Gastroesophageal sphincter (tissue), 4 donors: ENCODE data around the gene LARGE1. TPM values are rescaled to one million over a fixed set of nuclear protein-coding genes. Genes with fewer than 3 reads are reported as not detected.

ENCODE experiments used
- ATAC-seq: fragments of 150-250 bp; one replicate; pipeline ENCODE4 v1.9.1; 2016; ENCODE audit warnings: mild to moderate bottlenecking, moderate library complexity
- H3K27ac ChIP-seq, 4 donors: fragments of 200-600 bp; sonication (generic) in 3 of 4; 1 replicate in 3 of 4; 2 replicates in 1 of 4; pipeline ENCODE4 v1.5.1; 2016 to 2019
- H3K27me3 ChIP-seq: fragments of 200-600 bp; sonication (generic); one replicate; pipeline ENCODE4 v1.5.1; 2019
- H3K36me3 ChIP-seq, 2 donors: fragments of 200-600 bp; sonication (generic); one replicate each; pipeline ENCODE4 v1.5.1; 2019; ENCODE audit warnings: control low read depth in 1 of 2
- H3K4me1 ChIP-seq, 3 donors: fragments of 200-600 bp; sonication (generic); 1 replicate in 2 of 3; 2 replicates in 1 of 3; pipeline ENCODE4 v1.5.1; 2016 to 2019; ENCODE audit warnings: control low read depth in 2 of 3
- H3K4me3 ChIP-seq, 2 donors: fragments of 200-600 bp; sonication (generic); one replicate each; pipeline ENCODE4 v1.5.1; 2019; ENCODE audit warnings: mild to moderate bottlenecking in 1 of 2, moderate library complexity in 1 of 2
- H3K9me3 ChIP-seq, 3 donors: fragments of 200-600 bp; sonication (generic); one replicate each; pipeline ENCODE4 v1.5.1; 2017 to 2019; ENCODE audit warnings: control low read depth in 2 of 3
- EP300 ChIP-seq: sonication (generic); formaldehyde crosslinking; IDR thresholded peaks from one replicate; pipeline ENCODE4 v1.6.1; 2017; ENCODE audit warnings: antibody characterized with exemption, mild to moderate bottlenecking
- POLR2A ChIP-seq, 2 donors: fragments of 450-650 bp; IDR thresholded peaks; one replicate each; pipeline ENCODE4 v1.6.1; 2017; ENCODE audit warnings: antibody characterized with exemption in 2 of 2, mild to moderate bottlenecking in 2 of 2, moderate library complexity in 1 of 2
- POLR2AphosphoS5 ChIP-seq: sonication (generic); formaldehyde crosslinking; IDR thresholded peaks from one replicate; pipeline ENCODE4 v1.6.1; 2017; ENCODE audit warnings: antibody characterized with exemption
- WGBS, 2 donors: methylation state at CpG; one replicate each; pipeline ENCODE4 v1.1.5; 2018; ENCODE audit warnings: low coverage in 1 of 2; 5-methylcytosine and 5-hydroxymethylcytosine counted together
- total RNA-seq, 4 donors: library from RNA; depleted of rRNA; stranded (reverse); fragments of >200 nt; gene quantifications; one replicate each; pipeline ENCODE4 v1.1.0, GENCODE V29; 2016
- TF ChIP-seq, protein P1 (sequence below), 4 experiments: fragments of 200-600 bp in 2 of 4; fragments of 450-650 bp in 2 of 4; sonication (generic) in 1 of 4; IDR thresholded peaks; one replicate each; pipeline ENCODE4 v1.5.1; 2017 to 2019; ENCODE audit warnings: antibody characterized with exemption in 4 of 4, mild to moderate bottlenecking in 2 of 4, moderate library complexity in 2 of 4

The LARGE1 gene
- total RNA-seq, 4 donors from 2014 or later = 23.0 to 67.8 (median 48.0) TPM

DNA sequence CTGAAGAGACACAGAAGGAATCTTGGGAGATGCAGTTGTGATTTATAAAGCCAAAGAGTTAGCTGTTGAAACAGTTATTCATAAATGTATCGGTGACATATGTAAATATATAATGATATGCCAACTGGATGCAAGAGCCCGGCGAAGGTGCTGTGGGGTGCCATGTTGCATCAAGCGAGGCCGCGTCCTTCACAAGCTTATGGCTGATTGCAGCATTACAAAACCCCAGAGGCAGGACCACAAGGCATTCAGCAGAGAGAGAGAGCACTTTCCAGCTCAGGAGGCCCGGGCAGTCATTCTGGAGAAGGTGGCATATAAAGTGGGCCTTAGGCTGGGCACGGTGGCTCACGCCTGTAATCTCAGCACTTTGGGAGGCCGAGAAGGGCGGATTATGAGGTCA lies 65.6 kb downstream of the LARGE1 start:
- 63 to 86% methylated on average over 3 to 7 of the region's 11 CpGs for WGBS, 2 donors
- H3K4me3 ChIP-seq = no peak overlapping the region
- TF ChIP-seq EP300 (no peak), POLR2AphosphoS5 (no peak), POLR2A (IDR thresholded peaks at IDR 0.05) (no peak)
- TF ChIP-seq, protein P1, sequence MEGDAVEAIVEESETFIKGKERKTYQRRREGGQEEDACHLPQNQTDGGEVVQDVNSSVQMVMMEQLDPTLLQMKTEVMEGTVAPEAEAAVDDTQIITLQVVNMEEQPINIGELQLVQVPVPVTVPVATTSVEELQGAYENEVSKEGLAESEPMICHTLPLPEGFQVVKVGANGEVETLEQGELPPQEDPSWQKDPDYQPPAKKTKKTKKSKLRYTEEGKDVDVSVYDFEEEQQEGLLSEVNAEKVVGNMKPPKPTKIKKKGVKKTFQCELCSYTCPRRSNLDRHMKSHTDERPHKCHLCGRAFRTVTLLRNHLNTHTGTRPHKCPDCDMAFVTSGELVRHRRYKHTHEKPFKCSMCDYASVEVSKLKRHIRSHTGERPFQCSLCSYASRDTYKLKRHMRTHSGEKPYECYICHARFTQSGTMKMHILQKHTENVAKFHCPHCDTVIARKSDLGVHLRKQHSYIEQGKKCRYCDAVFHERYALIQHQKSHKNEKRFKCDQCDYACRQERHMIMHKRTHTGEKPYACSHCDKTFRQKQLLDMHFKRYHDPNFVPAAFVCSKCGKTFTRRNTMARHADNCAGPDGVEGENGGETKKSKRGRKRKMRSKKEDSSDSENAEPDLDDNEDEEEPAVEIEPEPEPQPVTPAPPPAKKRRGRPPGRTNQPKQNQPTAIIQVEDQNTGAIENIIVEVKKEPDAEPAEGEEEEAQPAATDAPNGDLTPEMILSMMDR (IDR thresholded peaks at IDR 0.05) = no peak
- ATAC-seq = no peak
- no peaks in the 10 kb centered on the region for H3K27me3 ChIP-seq
- H3K4me1 ChIP-seq = peaks cover 0 to 45% (median 7%) of the 10 kb centered on the region in 3 donors
- H3K27ac ChIP-seq = no peak overlapping the region
- H3K9me3 ChIP-seq = no peaks in the 10 kb centered on the region
- no peaks in the 10 kb centered on the region for H3K36me3 ChIP-seq

DNA sequence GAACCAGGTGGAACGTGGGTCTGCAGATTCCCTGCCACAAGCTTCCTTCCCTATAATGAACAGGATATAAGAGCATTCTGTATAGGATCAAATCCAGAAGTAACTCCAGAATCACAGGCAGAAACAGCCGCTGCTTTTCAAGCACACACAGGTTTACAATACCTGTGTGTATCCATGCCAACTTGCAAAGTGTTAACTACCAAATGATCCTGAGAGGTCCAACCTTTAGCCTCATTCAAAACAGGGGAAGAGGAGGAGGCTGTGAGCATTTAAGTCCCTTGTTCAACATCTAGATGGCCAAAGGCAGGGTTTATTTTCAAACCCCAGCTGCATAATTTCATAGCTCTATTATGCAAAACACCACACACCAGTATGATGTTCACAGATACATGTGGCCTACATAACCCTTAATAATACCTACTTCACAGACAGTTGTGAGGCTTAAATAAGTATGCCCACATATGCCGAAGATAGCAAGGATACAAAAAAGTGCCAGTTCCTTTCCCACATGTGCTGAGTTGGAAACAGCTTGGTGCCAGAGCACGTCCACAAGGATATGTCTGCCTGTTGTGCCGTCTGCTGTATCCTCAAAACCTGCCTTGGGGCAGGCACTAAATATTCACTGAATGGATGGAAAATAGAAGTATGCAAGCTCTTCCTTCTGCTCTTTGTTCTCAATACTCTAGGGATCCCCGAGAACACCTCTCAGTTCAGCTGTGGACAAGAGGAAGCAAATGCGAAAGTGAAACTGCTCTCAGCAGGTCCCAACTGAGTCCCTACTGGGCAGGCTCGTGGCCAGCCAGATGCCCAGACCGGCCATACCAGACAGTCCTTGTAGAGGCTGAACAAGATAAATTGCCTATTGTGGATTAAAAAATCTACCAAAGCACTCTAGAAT lies 66.8 kb downstream of the LARGE1 start:
- peak; percentile 91 for ATAC-seq
- 14 to 25% methylated on average over 7 to 8 of the region's 9 CpGs for WGBS, 2 donors
- Histone ChIP-seq H3K4me1 (peaks cover 0 to 53% (median 7%) of the 10 kb centered on the region in 3 donors), H3K27ac (peak overlapping the region; percentile 30 to 75 (median 67)), H3K36me3 (no peaks in the 10 kb centered on the region), H3K4me3 (peak overlapping the region; percentile 53 to 91), H3K9me3 (no peaks in the 10 kb centered on the region), H3K27me3 (no peaks in the 10 kb centered on the region)
- TF ChIP-seq POLR2A (IDR thresholded peaks at IDR 0.05) (no peak), POLR2AphosphoS5 (peak; percentile 13), EP300 (no peak)
- TF ChIP-seq, protein P1 (IDR thresholded peaks at IDR 0.05) = peak in 1 of 4 experiments; percentile 7

DNA sequence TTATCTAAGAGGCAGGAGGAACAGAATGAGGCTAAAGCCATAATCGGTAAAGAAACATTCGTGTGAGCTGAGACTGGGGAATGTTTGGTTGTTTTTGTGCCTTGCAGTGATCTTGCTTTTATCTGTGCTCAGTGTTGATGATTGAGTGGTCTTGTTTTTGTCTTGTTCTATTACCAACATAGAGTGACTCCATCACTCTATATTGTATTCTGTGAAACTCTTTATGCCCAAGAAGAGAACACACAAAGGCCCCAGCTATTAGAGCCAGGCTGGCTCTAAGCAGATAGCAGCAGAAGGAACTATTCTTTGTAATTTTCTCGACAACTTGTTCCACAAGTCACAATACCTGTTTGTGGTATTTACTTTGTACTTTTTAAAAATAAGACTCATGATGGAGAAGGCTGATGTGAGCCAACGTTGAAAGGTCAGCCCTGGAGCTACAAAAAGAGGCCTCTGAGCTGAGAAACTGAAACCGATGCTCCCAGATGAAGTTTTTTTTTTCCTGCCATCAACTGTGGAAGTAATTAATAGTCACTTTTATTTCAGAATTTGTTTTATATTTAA lies 68.4 kb downstream of the LARGE1 start:
- ATAC-seq = no peak
- Histone ChIP-seq H3K27ac (peak overlapping the region in 2 of 4 donors; percentile 1 to 19), H3K9me3 (no peaks in the 10 kb centered on the region), H3K4me3 (no peak overlapping the region), H3K36me3 (no peaks in the 10 kb centered on the region), H3K27me3 (no peaks in the 10 kb centered on the region), H3K4me1 (peaks cover 0 to 57% (median 7%) of the 10 kb centered on the region in 3 donors)
- no peak for TF ChIP-seq EP300
- TF ChIP-seq, protein P1 (IDR thresholded peaks at IDR 0.05) = no peak
- TF ChIP-seq POLR2AphosphoS5 = no peak
- no peak for TF ChIP-seq POLR2A (IDR thresholded peaks at IDR 0.05)
- 71 to 74% methylated on average over 5 of the region's 5 CpGs for WGBS, 2 donors

DNA sequence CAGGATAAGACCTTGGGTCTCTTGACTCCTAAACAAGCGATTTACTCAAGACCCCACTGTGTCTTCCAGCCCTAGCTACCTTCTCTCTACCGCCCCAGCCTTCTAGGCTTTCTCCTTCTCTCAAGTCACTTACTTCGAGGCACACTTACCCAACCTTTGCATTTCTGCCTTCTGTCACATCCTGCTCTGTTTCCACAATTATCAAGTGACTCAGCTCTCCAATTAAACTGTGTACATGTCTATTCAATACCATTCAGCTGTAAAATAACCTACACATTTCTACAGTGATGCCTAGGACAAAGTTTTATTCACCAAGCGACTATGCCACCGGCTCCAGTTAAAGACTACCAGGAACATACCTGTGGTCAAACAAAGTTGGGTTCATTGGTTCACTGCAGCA lies 69.0 kb downstream of the LARGE1 start:
- Histone ChIP-seq H3K4me1 (peaks cover 0 to 57% (median 7%) of the 10 kb centered on the region in 3 donors), H3K9me3 (no peaks in the 10 kb centered on the region), H3K27ac (peak overlapping the region in 1 of 4 donors; percentile 1), H3K27me3 (no peaks in the 10 kb centered on the region), H3K36me3 (no peaks in the 10 kb centered on the region), H3K4me3 (no peak overlapping the region)
- no peak for ATAC-seq
- TF ChIP-seq, protein P1 (IDR thresholded peaks at IDR 0.05) = no peak
- TF ChIP-seq EP300 (no peak), POLR2AphosphoS5 (no peak), POLR2A (IDR thresholded peaks at IDR 0.05) (no peak)
- WGBS, 2 donors = 82 to 90% methylated on average over 3 to 4 of the region's 5 CpGs
